ENCODE data around the gene RAB8B. TPM values are rescaled to one million over a fixed set of nuclear protein-coding genes. Genes with fewer than 3 reads are reported as not detected.

The RAB8B gene
- total RNA-seq, 1 experiment from 2014 or later = 16.0 TPM

GRCh38 chr15:63295341-63295740 is 105.9 kb downstream of the RAB8B start:
- H3K4me3 Mint-ChIP-seq (ENCODE audit: low read depth, unreplicated experiment) = no peak overlapping the region
- H3K36me3 Mint-ChIP-seq (ENCODE audit: insufficient read depth, unreplicated experiment) = no peaks in the 10 kb centered on the region
- H3K9me3 Mint-ChIP-seq (ENCODE audit: low read depth, unreplicated experiment) = no peaks in the 10 kb centered on the region
- no TSS peak for BruUV-seq (replicated peaks)
- CTCF ChIA-PET = no interaction called here
- TF ChIP-seq, protein P1, sequence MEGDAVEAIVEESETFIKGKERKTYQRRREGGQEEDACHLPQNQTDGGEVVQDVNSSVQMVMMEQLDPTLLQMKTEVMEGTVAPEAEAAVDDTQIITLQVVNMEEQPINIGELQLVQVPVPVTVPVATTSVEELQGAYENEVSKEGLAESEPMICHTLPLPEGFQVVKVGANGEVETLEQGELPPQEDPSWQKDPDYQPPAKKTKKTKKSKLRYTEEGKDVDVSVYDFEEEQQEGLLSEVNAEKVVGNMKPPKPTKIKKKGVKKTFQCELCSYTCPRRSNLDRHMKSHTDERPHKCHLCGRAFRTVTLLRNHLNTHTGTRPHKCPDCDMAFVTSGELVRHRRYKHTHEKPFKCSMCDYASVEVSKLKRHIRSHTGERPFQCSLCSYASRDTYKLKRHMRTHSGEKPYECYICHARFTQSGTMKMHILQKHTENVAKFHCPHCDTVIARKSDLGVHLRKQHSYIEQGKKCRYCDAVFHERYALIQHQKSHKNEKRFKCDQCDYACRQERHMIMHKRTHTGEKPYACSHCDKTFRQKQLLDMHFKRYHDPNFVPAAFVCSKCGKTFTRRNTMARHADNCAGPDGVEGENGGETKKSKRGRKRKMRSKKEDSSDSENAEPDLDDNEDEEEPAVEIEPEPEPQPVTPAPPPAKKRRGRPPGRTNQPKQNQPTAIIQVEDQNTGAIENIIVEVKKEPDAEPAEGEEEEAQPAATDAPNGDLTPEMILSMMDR (IDR thresholded peaks at IDR 0.05; ENCODE audit: unreplicated experiment) = no peak
- peaks cover 9% of the 10 kb centered on the region for H3K4me1 Mint-ChIP-seq (ENCODE audit: low read depth, unreplicated experiment)
- intact Hi-C loops (cut with micrococcal nuclease; ENCODE audit: unreplicated experiment) = no loop called here
- DNase-seq = no peak
- H3K27ac Mint-ChIP-seq (ENCODE audit: unreplicated experiment) = no peak overlapping the region
- H3K27me3 Mint-ChIP-seq (ENCODE audit: unreplicated experiment) = no peaks in the 10 kb centered on the region

DNA sequence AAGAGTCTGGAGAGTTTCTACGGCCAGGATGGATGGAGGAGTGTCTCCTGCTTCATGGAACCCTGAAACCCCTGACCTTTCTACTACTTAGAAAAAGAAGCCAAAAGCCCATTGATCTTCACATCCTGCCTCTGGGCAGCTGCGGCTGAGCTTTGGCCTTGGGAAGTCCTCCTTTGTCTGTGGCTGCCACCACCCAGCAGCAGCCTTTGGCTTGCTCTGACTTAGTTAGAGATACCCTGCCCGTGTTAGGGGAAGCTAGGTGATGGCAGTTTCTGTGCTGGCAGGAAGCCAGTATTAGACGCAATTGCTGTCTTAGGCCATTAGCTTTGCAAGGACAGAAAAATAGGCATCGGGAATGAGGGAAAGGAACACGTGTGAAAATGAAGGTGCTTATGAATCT is 106.8 kb downstream of the RAB8B start:
- no peaks in the 10 kb centered on the region for H3K9me3 Mint-ChIP-seq (ENCODE audit: low read depth, unreplicated experiment)
- no peak overlapping the region for H3K4me3 Mint-ChIP-seq (ENCODE audit: low read depth, unreplicated experiment)
- no peak overlapping the region for H3K27ac Mint-ChIP-seq (ENCODE audit: unreplicated experiment)
- intact Hi-C loops (cut with micrococcal nuclease; ENCODE audit: unreplicated experiment) = no loop called here
- no peak for DNase-seq
- H3K27me3 Mint-ChIP-seq (ENCODE audit: unreplicated experiment) = no peaks in the 10 kb centered on the region
- no TSS peak for BruUV-seq (replicated peaks)
- CTCF ChIA-PET = no interaction called here
- H3K36me3 Mint-ChIP-seq (ENCODE audit: insufficient read depth, unreplicated experiment) = no peaks in the 10 kb centered on the region
- peaks cover 17% of the 10 kb centered on the region for H3K4me1 Mint-ChIP-seq (ENCODE audit: low read depth, unreplicated experiment)
- TF ChIP-seq, protein P1 (IDR thresholded peaks at IDR 0.05; ENCODE audit: unreplicated experiment) = no peak

DNA sequence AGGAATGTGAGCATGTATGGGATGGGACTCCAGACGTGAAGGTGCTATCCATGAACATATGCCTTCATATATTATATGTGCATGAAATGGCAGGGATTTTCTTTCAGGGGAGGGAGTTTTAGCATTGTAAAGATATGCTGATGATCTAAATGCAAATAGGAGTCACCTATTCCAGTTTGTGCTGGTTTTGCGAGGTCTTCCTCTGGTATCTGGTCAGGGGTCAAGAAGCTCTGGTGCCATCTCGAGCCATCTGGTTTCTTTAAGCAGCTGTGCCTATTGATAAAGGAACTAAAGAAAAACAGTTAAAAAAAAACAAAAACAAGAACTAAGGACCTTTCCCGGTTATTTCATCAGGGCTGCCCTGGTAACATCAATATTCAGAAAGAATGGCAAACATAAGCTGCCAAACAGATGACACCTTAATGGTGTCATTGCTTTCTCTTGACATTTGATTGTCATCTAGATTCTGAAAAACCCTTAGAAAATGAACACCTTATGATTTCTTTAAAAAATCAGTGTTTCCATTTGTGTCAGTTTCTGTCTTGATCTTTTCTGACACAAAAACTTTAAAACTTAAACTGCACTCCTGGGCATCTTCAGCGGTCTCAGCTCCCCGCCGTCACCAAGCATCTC is 110.7 kb downstream of the RAB8B start:
- TF ChIP-seq, protein P1 (IDR thresholded peaks at IDR 0.05; ENCODE audit: unreplicated experiment) = no peak
- intact Hi-C loops (cut with micrococcal nuclease; ENCODE audit: unreplicated experiment) = loop anchor here (10.0 kb wide), 1 partner anchor 255 kb away; no protein-coding TSS in a partner anchor
- Mint-ChIP-seq H3K36me3 (ENCODE audit: insufficient read depth, unreplicated experiment) (no peaks in the 10 kb centered on the region), H3K27ac (ENCODE audit: unreplicated experiment) (no peak overlapping the region), H3K27me3 (ENCODE audit: unreplicated experiment) (no peaks in the 10 kb centered on the region), H3K4me1 (ENCODE audit: low read depth, unreplicated experiment) (peaks cover 21% of the 10 kb centered on the region), H3K9me3 (ENCODE audit: low read depth, unreplicated experiment) (no peaks in the 10 kb centered on the region), H3K4me3 (ENCODE audit: low read depth, unreplicated experiment) (no peak overlapping the region)
- CTCF ChIA-PET = interaction anchor here (0.5 to 1.9 kb wide), 3 partner anchors 9 to 52 kb away, joined by 4 to 6 read pairs (median 5); no protein-coding TSS in a partner anchor
- no peak for DNase-seq
- BruUV-seq (replicated peaks) = no TSS peak

DNA sequence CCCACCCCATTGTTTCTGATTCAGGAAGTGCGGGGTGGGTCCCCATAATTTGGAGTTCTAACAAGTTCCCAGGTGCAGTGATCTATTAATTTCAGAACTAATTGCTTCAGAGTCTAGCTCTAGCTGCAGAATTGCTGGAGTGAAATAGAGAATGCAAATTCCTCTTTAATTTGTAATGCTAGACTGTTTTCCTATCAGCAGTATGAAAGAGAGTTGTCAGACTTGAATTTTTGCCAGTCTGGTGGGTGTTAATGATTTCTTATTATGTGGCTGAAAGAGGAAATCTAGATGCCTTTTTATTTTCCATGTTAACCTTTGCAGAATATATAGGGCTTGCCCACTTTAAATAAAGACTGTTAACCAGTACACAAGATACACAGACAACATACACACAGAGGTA is 111.7 kb downstream of the RAB8B start:
- BruUV-seq (replicated peaks) = no TSS peak
- H3K4me1 Mint-ChIP-seq (ENCODE audit: low read depth, unreplicated experiment) = peaks cover 21% of the 10 kb centered on the region
- CTCF ChIA-PET = interaction anchor here (0.5 to 1.9 kb wide), 4 partner anchors 10 to 632 kb away, joined by 3 to 5 read pairs (median 4); no protein-coding TSS in a partner anchor
- TF ChIP-seq, protein P1 (IDR thresholded peaks at IDR 0.05; ENCODE audit: unreplicated experiment) = no peak
- DNase-seq = peak; percentile 29
- H3K36me3 Mint-ChIP-seq (ENCODE audit: insufficient read depth, unreplicated experiment) = no peaks in the 10 kb centered on the region
- H3K9me3 Mint-ChIP-seq (ENCODE audit: low read depth, unreplicated experiment) = no peaks in the 10 kb centered on the region
- intact Hi-C loops (cut with micrococcal nuclease; ENCODE audit: unreplicated experiment) = loop anchor here (10.0 kb wide), 1 partner anchor 254 kb away; no protein-coding TSS in a partner anchor
- H3K27me3 Mint-ChIP-seq (ENCODE audit: unreplicated experiment) = no peaks in the 10 kb centered on the region
- peak overlapping the region; percentile 13 for H3K27ac Mint-ChIP-seq (ENCODE audit: unreplicated experiment)
- peak overlapping the region; percentile 22 for H3K4me3 Mint-ChIP-seq (ENCODE audit: low read depth, unreplicated experiment)
